ENCODE measurements around the gene BCL2L1. TPM values are rescaled to one million over a fixed set of nuclear protein-coding genes. Genes with fewer than 3 reads are reported as not detected.

Gene BCL2L1
- polyA plus RNA-seq, 1 of the 3 experiments (the other 2 are of a cell fraction), result 99.9 TPM

DNA sequence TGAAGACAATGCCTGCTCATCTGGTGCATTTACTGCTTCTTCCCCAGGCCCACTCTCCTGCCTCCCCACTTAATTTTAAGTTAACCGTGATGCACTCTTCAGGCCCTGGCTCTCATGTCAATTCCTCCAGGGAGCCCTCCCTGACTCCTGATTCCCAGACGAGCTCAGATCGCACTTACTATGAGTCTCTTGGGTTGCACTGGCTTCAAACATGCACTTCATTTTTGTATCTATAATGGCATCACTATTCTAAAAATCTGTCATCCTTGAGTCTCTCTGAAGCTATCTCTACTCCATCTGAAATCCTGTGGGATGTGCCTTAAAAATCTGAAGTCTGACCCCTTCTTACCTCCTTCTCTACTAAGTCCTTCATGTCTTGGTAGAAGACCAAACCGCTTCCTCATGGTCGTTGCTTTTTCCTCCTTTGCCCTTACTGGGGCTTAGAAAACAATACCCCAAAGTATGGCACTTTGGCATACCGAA lies 60.3 kb downstream of the BCL2L1 start:
- Histone ChIP-seq H3K4me3 (ENCODE audit: low read depth in 2 of 2, low read length in 1 of 2) (peak overlapping the region in 1 of 2 experiments; percentile 46; a peak in 1 of 4 replicates), H3K79me2 (ENCODE audit: insufficient read depth) (peaks cover 6% of the 10 kb centered on the region; the same call in 1 of the 2 replicates), H3K4me2 (peak overlapping the region; percentile 68), H2AFZ (ENCODE audit: low read depth) (no peak overlapping the region), H3K9ac (0 out of 2 replicates have a peak overlapping the region, but pooled peaks have one; percentile 51), H4K20me1 (ENCODE audit: insufficient read depth) (no peaks in the 10 kb centered on the region), H3K27ac (ENCODE audit: low read depth in 2 of 2, low read length in 1 of 2) (peak overlapping the region; percentile 58 to 66; a peak in 3 of 4 replicates), H3K36me3 (replicated peaks in 1 of 2; ENCODE audit: control insufficient read depth in 1 of 2, insufficient read depth in 2 of 2, low read length in 1 of 2) (peaks cover 3 to 22% of the 10 kb centered on the region in 2 experiments), H3K9me2 (no peaks in the 10 kb centered on the region), H3K27me3 (ENCODE audit: insufficient read depth) (no peaks in the 10 kb centered on the region), H3K4me1 (ENCODE audit: control insufficient read depth in 1 of 2, insufficient read depth in 2 of 2, low read depth in 1 of 2, low read length in 1 of 2) (peaks cover 6 to 32% of the 10 kb centered on the region in 2 experiments; a peak in 3 of 4 replicates), H3K9me3 (no peaks in the 10 kb centered on the region), H3F3A (replicated peaks; ENCODE audit: insufficient read depth) (peaks cover 20% of the 10 kb centered on the region)
- POLR2A ChIA-PET, result interaction anchor here (2.8 kb wide), 1 partner anchor 60 kb away, joined by 31 read pairs; the partner anchor contains the start of gene BCL2L1
- no peak for TF ChIP-seq GABPA (IDR thresholded peaks at IDR 0.05; ENCODE audit: low read depth)
- no peak for TF ChIP-seq TAF1 (IDR thresholded peaks at IDR 0.05; ENCODE audit: borderline replicate concordance, low read depth, low read length)
- TF ChIP-seq, protein P1, sequence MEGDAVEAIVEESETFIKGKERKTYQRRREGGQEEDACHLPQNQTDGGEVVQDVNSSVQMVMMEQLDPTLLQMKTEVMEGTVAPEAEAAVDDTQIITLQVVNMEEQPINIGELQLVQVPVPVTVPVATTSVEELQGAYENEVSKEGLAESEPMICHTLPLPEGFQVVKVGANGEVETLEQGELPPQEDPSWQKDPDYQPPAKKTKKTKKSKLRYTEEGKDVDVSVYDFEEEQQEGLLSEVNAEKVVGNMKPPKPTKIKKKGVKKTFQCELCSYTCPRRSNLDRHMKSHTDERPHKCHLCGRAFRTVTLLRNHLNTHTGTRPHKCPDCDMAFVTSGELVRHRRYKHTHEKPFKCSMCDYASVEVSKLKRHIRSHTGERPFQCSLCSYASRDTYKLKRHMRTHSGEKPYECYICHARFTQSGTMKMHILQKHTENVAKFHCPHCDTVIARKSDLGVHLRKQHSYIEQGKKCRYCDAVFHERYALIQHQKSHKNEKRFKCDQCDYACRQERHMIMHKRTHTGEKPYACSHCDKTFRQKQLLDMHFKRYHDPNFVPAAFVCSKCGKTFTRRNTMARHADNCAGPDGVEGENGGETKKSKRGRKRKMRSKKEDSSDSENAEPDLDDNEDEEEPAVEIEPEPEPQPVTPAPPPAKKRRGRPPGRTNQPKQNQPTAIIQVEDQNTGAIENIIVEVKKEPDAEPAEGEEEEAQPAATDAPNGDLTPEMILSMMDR (IDR thresholded peaks at IDR 0.05), result no peak
- no peak for TF ChIP-seq JUND (IDR thresholded peaks at IDR 0.05)
- TF ChIP-seq SMC3 (IDR thresholded peaks at IDR 0.05; ENCODE audit: low read depth, low read length), result no peak
- TF ChIP-seq EP300 (IDR thresholded peaks at IDR 0.05; ENCODE audit: borderline replicate concordance in 1 of 2, low read depth in 1 of 2, low read length in 1 of 2), result no peak
- no peak for TF ChIP-seq FOXJ3 (CRISPR knock-in tag; IDR thresholded peaks at IDR 0.05)
- no peak for TF ChIP-seq FOXM1 (IDR thresholded peaks at IDR 0.05; ENCODE audit: low read depth)
- TF ChIP-seq, protein P2, sequence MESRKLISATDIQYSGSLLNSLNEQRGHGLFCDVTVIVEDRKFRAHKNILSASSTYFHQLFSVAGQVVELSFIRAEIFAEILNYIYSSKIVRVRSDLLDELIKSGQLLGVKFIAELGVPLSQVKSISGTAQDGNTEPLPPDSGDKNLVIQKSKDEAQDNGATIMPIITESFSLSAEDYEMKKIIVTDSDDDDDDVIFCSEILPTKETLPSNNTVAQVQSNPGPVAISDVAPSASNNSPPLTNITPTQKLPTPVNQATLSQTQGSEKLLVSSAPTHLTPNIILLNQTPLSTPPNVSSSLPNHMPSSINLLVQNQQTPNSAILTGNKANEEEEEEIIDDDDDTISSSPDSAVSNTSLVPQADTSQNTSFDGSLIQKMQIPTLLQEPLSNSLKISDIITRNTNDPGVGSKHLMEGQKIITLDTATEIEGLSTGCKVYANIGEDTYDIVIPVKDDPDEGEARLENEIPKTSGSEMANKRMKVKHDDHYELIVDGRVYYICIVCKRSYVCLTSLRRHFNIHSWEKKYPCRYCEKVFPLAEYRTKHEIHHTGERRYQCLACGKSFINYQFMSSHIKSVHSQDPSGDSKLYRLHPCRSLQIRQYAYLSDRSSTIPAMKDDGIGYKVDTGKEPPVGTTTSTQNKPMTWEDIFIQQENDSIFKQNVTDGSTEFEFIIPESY (IDR thresholded peaks at IDR 0.05; ENCODE audit: borderline replicate concordance, low read depth), result no peak
- TF ChIP-seq NRF1 (IDR thresholded peaks at IDR 0.05; ENCODE audit: low read depth, low read length), result no peak
- TF ChIP-seq, protein P3, sequence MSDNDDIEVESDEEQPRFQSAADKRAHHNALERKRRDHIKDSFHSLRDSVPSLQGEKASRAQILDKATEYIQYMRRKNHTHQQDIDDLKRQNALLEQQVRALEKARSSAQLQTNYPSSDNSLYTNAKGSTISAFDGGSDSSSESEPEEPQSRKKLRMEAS (IDR thresholded peaks at IDR 0.05; ENCODE audit: low read depth), result no peak
- TF ChIP-seq, protein P4, sequence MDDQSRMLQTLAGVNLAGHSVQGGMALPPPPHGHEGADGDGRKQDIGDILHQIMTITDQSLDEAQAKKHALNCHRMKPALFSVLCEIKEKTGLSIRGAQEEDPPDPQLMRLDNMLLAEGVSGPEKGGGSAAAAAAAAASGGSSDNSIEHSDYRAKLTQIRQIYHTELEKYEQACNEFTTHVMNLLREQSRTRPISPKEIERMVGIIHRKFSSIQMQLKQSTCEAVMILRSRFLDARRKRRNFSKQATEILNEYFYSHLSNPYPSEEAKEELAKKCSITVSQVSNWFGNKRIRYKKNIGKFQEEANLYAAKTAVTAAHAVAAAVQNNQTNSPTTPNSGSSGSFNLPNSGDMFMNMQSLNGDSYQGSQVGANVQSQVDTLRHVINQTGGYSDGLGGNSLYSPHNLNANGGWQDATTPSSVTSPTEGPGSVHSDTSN (IDR thresholded peaks at IDR 0.05), result no peak
- TF ChIP-seq, protein P5, sequence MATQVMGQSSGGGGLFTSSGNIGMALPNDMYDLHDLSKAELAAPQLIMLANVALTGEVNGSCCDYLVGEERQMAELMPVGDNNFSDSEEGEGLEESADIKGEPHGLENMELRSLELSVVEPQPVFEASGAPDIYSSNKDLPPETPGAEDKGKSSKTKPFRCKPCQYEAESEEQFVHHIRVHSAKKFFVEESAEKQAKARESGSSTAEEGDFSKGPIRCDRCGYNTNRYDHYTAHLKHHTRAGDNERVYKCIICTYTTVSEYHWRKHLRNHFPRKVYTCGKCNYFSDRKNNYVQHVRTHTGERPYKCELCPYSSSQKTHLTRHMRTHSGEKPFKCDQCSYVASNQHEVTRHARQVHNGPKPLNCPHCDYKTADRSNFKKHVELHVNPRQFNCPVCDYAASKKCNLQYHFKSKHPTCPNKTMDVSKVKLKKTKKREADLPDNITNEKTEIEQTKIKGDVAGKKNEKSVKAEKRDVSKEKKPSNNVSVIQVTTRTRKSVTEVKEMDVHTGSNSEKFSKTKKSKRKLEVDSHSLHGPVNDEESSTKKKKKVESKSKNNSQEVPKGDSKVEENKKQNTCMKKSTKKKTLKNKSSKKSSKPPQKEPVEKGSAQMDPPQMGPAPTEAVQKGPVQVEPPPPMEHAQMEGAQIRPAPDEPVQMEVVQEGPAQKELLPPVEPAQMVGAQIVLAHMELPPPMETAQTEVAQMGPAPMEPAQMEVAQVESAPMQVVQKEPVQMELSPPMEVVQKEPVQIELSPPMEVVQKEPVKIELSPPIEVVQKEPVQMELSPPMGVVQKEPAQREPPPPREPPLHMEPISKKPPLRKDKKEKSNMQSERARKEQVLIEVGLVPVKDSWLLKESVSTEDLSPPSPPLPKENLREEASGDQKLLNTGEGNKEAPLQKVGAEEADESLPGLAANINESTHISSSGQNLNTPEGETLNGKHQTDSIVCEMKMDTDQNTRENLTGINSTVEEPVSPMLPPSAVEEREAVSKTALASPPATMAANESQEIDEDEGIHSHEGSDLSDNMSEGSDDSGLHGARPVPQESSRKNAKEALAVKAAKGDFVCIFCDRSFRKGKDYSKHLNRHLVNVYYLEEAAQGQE (IDR thresholded peaks at IDR 0.05; ENCODE audit: low read depth, low read length), result no peak
- no peak for TF ChIP-seq MEF2A (IDR thresholded peaks at IDR 0.05; ENCODE audit: borderline replicate concordance, low read depth)
- no peak for TF ChIP-seq RAD21 (IDR thresholded peaks at IDR 0.05; ENCODE audit: low read length)
- TF ChIP-seq RCOR1 (IDR thresholded peaks at IDR 0.05; ENCODE audit: low read length), result no peak
- TF ChIP-seq, protein P6, sequence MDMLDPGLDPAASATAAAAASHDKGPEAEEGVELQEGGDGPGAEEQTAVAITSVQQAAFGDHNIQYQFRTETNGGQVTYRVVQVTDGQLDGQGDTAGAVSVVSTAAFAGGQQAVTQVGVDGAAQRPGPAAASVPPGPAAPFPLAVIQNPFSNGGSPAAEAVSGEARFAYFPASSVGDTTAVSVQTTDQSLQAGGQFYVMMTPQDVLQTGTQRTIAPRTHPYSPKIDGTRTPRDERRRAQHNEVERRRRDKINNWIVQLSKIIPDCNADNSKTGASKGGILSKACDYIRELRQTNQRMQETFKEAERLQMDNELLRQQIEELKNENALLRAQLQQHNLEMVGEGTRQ (IDR thresholded peaks at IDR 0.05; ENCODE audit: borderline replicate concordance, low read depth, low read length), result no peak
- no peak for DNase-seq
- CTCF ChIA-PET, result interaction anchor here (0.7 to 16.4 kb wide), 31 partner anchors 8 to 105 kb away, joined by 3 to 288 read pairs (median 7); partner anchors contain the start of genes BCL2L1, COX4I2 and TPX2
- 70% methylated on average over 6 of the region's 6 CpGs for WGBS (ENCODE audit: low lambda C conversion rate)

Measured in SK-N-SH (cell line).